HG02610 (cell line): ENCODE results near the gene CUL3.

ENCODE experiments used
- ATAC-seq: cut with Tn5 transposase; IDR thresholded peaks from one replicate; pipeline ENCODE4 v1.9.1; 2021; ENCODE audit warnings: mild to moderate bottlenecking, moderate library complexity; ENCODE audit not compliant: unreplicated experiment

Gene CUL3

GRCh38 chr2:224432003-224432579 is 153.1 kb downstream of the CUL3 start:
- ATAC-seq, result no peak

- ATAC-seq, result no peak
Observed at GRCh38 chr2:224429441-224429810, 155.7 kb downstream of the CUL3 start.

GRCh38 chr2:224428787-224429440 is 156.2 kb downstream of the CUL3 start:
- ATAC-seq, result no peak

GRCh38 chr2:224427471-224427870 is 157.7 kb downstream of the CUL3 start:
- ATAC-seq, result no peak

GRCh38 chr2:224426656-224427055 is 158.5 kb downstream of the CUL3 start:
- ATAC-seq, result no peak

- ATAC-seq, result no peak
Observed at GRCh38 chr2:224421065-224421464, 164.1 kb downstream of the CUL3 start.
